OCI-M2 (cell line): ENCODE data around the gene ALK.

Experiments used
- DNase-seq: peaks from one replicate; lab custom pipeline; 2025; ENCODE audit not compliant: unreplicated experiment; lab: John Stamatoyannopoulos, UW

The ALK gene

DNA sequence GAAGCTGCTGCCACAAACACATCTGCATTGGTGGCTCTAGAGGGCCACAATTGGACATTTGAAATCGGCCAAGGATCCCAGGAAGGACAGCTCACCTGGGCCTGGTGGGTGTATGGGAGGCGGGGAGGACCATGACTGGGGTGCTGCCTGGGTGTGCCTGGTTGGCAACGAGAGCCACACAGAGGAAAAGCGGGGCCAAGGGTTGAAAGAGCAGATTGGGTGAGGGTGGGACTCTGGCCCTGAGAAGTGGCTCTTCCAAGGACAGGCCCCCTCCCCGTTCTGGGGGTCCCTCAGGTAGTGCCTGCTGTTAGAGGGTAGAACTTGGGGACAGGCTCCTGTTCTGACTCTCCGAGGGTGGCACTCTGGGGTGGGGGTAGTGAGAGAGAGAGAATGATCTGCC lies 703.3 kb downstream of the ALK start:
- DNase-seq: no peak

DNA sequence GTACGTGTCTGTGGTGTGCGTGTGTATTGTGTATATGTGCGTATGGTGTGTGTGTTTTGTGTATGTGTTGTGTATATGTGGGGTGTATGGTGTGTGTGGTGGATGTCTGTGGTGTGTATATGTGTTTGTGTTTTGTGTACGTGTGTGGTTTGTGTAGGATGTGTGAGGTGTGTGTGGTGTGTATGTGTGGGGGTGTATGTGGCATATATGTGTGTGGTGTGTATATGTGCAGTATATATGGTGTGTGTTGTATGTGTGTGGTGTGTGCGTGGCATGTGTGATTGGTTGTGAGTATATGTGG lies 704.8 kb downstream of the ALK start:
- DNase-seq: no peak

DNA sequence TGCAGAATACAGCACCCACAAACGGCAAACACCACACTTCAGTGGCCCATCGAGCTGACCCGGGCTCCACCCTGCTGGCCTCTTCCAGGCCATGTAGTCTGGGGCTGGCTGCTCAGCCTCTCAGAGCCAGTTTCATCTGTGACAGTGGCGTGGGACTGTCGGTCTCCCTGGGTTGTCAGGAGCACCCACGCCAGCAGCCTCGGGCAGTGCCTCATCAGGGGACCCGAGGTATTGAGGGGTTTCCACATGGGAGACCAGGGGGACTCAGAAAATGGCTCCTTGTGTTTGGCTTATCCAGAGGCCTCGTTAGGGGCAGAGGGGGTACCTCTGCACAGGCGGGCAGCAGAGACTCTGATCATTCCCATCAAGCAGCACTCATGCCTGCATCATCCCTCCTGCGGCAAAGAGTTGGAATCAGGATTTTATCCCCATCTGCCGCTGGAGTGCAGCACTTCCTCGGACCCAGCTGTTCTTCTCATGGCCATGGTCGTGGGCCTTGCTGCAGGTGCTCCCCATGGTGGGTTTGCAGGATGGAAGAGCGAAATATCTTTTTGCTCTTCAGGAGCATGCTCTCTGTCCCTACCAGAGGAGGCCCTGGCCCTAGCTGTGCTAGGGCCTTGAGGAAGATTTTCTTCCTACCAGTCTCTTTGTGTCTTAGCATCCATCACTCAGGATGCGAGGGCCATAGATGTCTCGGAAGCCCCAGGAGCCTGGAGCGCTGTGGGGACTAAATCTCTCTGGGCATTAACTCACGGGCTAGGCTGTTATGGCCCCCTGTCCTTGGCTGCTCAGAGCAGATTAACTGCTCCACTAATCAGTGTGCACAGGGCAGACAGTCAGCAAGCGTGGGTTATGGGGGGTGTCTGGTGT lies 705.4 kb downstream of the ALK start:
- no peak for DNase-seq

DNA sequence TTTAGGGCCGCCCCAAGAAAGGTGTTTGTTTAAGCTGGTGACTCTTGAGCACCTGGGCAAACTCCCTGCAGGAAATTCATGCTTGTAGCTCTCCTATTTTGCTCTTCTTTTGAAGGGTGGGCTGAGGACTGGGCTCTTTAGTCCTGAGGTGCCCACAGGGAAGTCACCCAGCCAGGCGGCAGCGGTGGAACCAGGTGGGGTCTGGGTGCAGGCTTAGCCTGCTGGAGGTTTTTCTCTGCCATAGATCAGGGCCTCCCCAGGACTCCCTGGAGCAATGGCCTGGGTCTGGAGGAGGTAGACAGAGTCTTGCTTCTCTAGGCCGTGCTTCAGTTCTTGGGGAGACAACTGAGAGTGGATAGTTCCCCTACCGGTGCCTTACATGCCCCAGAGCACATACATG lies 706.3 kb downstream of the ALK start:
- no peak for DNase-seq

DNA sequence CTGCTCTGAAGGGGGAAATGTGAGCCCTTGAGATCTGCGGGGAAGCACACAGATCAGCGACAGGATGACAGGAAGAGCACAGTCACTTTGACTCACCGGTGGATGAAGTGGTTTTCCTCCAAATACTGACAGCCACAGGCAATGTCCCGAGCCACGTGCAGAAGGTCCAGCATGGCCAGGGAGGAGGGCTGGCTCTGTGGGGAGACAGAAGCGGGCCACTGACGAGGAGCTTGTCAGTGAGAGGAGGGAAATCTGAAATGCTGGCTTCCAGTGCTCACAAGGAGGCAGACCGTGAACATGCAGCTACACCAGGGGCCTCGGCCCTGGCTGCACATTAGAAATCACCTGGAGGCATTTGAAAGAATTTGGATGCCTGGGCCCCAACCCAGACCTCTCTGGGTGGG lies 707.5 kb downstream of the ALK start:
- no peak for DNase-seq

DNA sequence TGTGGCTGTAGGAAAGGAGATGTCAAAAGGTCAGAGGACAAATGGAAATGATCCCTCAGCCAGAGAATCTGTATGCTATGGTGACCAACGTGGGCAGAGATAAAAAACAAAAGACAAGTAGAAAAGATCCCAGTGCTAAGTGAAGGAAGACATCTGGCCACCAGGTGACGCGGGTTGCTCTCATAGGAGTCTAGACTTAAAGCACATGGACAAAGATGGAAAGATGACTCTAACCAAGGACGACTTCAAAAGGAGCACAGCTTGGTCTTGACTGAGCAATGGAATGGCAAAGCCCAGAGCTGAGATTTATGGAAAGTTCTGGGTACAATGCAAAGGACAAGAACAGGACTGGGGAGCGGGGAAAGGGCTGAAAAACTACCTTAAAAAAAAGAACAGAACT lies 709.4 kb downstream of the ALK start:
- DNase-seq: no peak

DNA sequence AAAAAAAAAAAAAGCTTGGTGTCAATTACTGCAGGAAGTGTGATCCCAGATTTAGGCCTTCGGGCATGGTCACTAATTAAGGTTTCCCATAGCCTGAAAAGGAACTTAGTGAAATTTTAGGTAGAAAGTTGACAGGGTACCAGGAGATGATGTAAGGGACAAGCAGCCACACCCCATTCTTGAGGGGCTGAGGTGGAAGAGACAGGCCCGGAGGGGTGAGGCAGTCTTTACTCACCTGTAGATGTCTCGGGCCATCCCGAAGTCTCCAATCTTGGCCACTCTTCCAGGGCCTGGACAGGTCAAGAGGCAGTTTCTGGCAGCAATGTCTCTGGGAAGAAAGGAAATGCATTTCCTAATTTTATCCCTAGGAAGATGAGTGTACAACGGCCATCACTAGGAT lies 711.8 kb downstream of the ALK start:
- DNase-seq: no peak

DNA sequence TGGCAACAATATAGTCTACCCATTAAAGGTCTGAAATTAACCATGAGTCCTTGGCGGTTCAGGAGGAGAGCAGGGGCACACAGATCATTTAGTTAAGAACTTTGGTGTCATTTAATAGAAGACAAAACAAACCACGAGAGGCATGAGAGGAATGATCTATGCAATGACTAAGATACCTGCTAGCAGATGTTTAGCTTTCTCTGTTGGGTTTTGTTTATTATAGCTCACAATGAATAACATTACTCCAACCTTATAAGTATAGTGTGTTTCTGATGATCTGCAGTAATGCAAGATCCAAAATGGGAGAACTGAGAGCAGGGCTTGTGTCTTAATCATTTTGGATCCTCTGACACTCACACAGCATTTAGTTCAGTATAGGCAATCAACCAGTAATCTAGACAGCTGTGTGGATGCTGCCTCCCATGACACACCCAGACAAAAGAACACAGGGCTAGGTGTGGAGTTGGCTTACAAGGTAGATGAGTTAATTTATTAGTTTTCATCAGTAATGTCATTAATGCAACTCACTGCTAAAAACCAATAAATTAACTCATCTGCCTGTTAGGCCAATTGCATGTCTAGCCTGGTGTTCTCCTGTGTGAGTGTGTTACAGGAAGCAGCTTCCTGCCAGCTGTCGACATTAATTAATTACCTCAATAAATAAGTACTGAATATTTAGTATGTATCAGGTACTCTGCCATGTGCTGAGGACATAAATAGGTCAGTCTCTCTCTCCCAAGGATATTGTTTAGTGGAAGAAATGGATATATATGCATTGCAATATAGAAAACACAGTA lies 713.8 kb downstream of the ALK start:
- no peak for DNase-seq

DNA sequence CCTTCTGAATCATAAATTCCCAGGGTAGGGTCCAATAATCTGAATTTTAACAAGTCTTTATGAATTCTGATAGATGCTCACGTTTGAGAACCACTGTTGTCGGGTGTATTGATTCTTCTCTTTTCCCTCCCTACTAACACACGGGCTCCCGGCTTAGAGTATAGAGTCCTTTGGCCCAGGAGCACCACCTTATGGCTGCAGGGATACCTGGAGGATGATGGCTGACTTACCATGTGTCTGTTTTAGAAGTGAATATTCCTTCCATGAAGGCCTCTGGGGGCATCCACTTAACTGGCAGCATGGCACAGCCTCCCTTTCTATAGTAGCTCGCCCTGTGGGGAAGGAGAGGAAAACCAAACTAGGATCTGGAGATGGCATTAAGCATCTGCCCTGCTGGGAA lies 714.4 kb downstream of the ALK start:
- no peak for DNase-seq

DNA sequence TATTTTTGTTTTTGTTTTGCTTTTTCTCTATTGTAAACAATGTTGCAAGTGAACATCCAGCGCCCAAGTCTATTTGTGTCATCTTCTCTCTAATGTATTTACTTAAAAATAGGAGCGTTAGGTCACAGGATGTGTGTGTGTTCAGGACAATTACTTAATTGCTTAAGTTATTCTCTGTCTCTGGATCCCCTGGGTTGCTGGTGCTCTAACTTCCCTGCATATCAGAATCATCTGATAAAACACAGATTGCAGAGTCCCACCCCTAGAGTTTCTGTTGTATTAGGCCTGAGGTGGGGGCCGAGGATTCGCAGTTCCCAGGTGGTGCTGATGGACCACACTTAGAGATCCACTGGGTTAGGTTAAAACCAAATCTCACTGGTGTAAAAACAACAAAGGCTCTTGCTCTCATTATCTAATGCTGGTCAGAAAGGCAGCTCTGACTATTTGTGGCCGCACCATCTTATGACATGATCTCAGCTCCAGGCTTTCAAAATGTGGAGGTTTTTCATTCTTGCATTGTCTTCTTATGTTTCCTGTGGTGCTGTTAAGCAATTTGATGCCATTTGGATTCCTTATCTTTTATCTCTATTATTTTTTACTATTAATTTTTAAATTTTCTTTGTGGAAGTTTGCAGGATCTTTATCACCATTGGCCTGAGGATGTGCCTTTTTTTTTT lies 718.4 kb downstream of the ALK start:
- DNase-seq: no peak

DNA sequence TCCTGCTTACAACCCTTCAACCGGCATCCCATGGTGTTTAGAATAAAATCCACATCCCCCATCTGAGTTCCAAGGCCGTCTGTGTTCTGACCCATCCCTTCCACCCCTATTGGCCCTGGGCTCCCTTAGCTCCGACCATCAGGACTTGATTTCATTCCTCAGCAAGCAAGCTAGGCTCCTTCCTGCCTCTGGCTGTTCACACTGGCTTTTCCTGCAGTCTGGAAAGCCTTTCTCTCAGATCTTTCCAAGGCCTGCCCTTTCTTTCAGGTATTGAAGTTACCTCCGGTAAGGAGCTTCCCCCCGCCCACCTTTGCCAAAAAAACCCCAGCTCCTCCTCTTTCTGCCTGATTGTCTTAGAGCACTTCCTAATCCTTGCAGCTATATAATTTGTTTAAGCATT lies 719.4 kb downstream of the ALK start:
- DNase-seq: no peak

DNA sequence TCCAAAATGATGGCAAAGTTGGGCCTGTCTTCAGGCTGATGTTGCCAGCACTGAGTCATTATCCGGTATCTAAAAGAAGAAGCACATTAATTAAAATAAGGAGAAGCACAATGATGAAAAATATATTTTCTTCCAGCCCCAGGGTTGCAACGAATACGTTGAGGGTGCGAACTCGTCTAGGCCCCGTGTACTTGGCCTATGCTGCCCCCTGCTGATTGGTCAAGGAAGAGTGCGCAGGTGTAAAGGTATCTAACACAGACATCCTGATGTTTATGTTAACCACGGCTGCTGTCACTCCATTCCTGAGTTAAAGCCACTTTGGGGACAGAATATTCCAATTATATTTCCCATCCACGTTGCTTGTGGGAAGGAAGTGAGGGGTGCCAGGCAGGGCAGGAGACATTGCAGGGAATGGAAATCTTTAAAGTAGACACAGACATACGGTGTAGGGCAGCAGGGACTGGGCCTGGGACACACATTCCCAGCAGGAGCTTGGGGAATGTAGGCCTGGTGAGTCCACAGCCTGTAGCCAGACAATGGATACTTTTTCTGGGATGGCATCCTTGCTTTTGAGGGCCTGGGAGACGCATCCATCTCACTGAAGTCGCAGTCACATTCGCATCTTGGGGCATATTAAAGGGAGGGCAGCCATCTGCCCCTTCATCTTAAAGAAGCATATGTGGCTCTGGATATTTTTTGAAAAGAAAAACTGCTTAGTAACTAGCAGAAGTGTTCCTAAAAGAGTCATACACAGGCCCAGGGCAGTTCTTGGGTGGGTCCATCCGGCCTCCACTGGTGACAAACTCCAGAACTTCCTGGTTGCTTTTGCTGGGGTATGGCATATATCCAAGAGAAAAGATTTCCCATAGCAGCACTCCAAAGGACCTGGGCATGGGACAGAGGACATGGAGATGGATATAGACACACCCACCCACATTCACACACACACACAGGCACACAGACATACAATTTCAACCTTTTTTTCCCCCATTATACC lies 724.3 kb downstream of the ALK start:
- DNase-seq: no peak

DNA sequence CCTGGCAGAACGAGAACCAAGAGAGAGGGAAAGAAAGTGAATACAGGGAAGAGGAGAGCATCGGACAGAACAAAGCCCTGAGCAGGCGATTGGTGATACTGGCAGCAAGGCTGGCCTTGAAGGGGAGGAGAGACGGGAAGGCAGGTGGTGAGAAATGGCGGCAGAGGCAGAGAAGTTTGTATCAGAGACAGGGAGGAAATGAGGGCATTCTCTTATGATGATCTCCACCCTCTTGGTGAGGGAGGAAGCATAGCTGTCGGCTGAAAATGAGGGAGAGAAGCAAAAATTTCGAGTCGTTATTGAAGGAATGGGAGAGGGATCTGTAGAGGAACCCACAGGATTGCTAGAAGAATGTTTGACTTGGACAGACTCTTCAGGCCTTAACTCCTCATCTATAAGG lies 725.6 kb downstream of the ALK start:
- DNase-seq: no peak

DNA sequence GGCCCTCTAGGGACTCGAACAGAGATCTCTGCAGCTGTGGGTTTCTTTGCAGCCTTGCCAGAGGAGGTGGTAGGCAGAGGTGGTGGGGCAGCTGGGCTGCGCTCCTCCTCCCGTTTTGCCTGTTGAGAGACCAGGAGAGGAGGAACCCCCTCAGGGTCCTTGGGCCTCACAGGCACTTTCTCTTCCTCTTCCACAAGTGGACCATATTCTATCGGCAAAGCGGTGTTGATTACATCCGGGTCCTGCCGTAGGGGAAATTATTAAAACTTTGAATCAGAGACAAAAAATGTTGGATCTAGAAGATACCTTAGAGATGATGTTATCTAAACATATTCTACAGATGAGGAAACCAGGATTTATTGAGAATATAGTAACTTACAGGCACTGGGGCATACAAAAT lies 727.7 kb downstream of the ALK start:
- DNase-seq: no peak

DNA sequence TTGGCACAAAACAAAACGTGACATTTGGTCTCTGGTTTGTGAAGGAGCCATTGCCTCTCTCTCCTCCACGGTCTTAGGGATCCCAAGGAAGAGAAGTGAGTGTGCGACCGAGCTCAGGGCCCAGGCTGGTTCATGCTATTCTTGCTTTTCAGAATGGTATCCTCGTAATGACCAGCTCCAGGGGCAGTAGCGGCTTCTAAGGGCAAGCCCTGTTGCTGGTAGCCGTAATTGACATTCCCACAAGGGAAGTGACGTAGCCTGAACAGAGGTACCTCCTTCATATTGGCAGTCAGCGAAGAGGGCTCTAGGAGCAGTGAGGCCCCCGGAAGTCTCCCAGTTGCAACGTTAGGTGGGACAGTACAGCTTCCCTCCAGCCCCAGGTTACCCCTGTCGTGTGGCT lies 728.3 kb downstream of the ALK start:
- DNase-seq: no peak

DNA sequence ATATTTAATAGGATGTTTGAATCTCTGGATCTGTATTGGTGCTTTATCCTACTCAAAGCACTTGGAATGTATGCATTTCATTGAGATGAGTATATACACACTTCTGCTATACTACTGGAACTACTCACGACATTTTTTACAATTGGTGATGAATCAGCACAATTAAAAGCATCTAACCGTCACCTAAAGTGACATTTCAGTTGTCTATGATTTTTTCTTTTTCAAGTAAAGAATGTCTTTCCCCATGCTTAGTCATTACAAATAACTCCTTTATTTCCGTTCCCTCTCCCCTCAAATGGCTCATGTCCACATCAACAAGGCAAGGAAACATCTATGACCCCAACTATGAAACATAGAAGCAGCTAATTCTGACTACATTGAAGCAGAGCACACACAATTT lies 728.9 kb downstream of the ALK start:
- no peak for DNase-seq

DNA sequence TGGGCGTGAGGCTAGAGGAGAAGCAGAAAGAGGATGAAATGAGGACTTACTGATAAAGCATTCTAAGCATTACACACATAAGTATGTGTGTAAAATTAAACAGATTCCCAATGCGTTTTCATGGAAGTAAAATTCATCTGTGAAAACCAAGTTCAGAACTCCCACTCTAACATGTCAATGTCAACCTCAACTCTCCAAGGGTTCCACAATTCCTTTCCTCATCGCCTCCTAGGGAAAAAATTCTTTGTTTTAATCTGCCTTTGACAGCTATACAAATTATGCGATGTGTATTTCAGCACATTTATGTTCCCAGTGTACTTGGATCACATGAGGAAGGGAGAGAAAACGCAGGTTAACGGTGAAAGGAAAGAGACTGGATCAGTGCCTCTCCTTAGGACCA lies 729.6 kb downstream of the ALK start:
- DNase-seq: no peak

DNA sequence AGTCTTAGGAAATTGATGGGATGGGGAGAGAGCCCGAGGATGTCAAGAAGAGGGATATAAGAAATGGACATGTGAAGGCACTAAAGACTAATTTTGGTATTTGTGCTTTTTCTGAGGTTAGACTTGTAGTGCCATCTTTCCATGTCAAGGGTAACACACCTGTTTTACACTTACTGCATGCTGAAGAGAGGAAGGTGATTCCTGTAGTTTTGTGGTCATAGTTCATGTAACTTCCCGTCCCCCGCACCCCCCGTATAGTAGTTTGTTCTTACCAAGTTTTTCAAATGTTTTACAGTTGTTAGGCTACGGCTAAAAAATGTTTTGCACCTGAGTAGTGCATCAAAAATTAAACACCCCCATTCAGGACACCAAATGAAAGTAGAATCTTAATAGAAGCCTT lies 732.3 kb downstream of the ALK start:
- no peak for DNase-seq

DNA sequence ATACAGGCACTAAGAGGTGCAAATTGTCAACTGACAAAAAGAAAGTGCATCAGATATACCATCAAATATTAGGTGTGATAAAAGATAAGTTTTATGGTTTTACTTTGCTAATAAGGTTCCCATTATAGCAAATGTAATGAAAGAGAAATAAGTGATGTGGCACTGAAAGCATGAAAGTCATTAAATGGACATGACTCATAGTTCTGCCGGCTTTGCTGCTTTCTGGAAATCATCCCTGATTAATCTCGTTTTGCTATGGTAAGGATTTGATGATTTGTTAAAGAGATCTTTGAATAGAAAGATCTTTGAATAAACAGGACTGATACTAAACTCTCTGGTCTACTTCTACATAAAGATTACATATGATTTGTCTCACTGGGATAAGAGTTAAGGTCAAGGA lies 733.5 kb downstream of the ALK start:
- no peak for DNase-seq

DNA sequence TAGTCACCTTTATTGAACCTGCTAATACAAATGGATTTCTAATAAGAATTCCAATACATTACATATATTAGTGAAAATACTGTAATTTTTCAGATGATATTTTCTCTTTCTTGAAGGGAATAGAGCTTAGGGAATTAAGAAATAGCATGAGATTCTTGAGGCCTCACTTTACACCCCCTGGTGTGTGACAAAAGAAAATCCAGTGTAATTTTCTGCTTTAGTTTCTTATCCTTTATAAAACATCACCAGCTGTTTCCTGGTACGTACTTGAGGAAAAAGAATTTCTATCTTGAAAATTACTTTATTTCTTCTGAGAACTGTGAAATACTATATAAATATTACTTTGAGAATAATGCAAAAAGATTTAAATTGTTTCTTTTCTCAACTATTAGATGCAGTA lies 734.6 kb downstream of the ALK start:
- no peak for DNase-seq

DNA sequence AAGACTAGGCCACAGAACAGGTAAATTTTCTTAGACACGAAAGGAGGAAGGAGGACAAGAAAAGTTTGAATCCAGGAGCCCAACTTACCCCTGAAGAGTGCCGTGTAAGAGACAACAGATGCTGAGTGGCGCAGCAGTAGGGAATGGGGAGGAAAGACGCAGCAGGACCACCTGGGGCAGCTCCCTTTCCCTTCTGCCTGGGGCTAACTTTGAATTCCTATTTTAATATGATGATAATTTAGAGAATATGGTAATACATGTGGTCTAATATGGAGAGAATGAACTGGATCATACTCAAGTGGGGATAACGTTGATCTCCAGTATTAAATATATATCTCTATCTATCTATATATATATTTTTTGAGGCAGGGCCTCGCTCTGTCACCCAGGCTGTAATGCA lies 736.9 kb downstream of the ALK start:
- DNase-seq: no peak
